Stimulated activated CD8-positive, alpha-beta memory T cell treated with anti-CD3 and anti-CD28 coated beads, Interleukin-4, amount 100 ng/mL, for 48 hours (primary cell): Measurements from ENCODE around the gene UQCC2.
A peak's percentile ranks its signal among the peaks of the same experiment; 100 is the strongest.

Experiments
- DNase-seq: peaks from one replicate; pipeline ENCODE4 v3.0.0-alpha.2; 2020

The UQCC2 gene

GRCh38 chr6:33711140-33712129 is at the start of gene UQCC2:
Gene UQCC2 (minus strand): TSS chr6:33711700. CDS start chr6:33711686, 14 bp downstream.
- peak; percentile 98 for DNase-seq

- DNase-seq, result no peak
Measured at GRCh38 chr6:33759887-33760629, 48.6 kb upstream of the UQCC2 start.

- no peak for DNase-seq
Measured at GRCh38 chr6:33758815-33759216, 47.3 kb upstream of the UQCC2 start.

- DNase-seq, result no peak
Measured at GRCh38 chr6:33757906-33758305, 46.4 kb upstream of the UQCC2 start.

- DNase-seq, result no peak
Measured at GRCh38 chr6:33757113-33757512, 45.6 kb upstream of the UQCC2 start.

GRCh38 chr6:33756211-33756954 is 44.9 kb upstream of the UQCC2 start:
- DNase-seq, result no peak

- no peak for DNase-seq
Measured at GRCh38 chr6:33755070-33755869, 43.8 kb upstream of the UQCC2 start.

- DNase-seq, result no peak
Measured at GRCh38 chr6:33754222-33754621, 42.7 kb upstream of the UQCC2 start.

GRCh38 chr6:33752646-33753015 is 41.1 kb upstream of the UQCC2 start:
- DNase-seq, result no peak

- no peak for DNase-seq
Measured at GRCh38 chr6:33751771-33752645, 40.5 kb upstream of the UQCC2 start.

- DNase-seq, result no peak
Measured at GRCh38 chr6:33750244-33750991, 38.9 kb upstream of the UQCC2 start.

GRCh38 chr6:33749401-33749800 is 37.9 kb upstream of the UQCC2 start:
- DNase-seq, result no peak

GRCh38 chr6:33748841-33749240 is 37.3 kb upstream of the UQCC2 start:
- no peak for DNase-seq

- no peak for DNase-seq
Measured at GRCh38 chr6:33747823-33748222, 36.3 kb upstream of the UQCC2 start.

- no peak for DNase-seq
Measured at GRCh38 chr6:33746651-33747100, 35.2 kb upstream of the UQCC2 start, which contains the start of gene IP6K3. Gene IP6K3 (minus strand): TSS chr6:33746905. CDS start chr6:33735476, 11,429 bp downstream.

GRCh38 chr6:33746036-33746600 is 34.6 kb upstream of the UQCC2 start:
- no peak for DNase-seq

- DNase-seq, result no peak
Measured at GRCh38 chr6:33745548-33745947, 34.0 kb upstream of the UQCC2 start.

- DNase-seq, result no peak
Measured at GRCh38 chr6:33744895-33745546, 33.5 kb upstream of the UQCC2 start.
